ENCODE measurements around the gene MCTP1. TPM values are rescaled to one million over a fixed set of nuclear protein-coding genes. Genes with fewer than 3 reads are reported as not detected.

The MCTP1 gene
- total RNA-seq, 4 donors from 2014 or later: 11.2 to 43.6 (median 16.8) TPM

GRCh38 chr5:94690778-94691177 is 594.1 kb downstream of the MCTP1 start:
- intact Hi-C loops (cut with DNase I): no loop called here
- peaks cover 0 to 3% (median 0%) of the 10 kb centered on the region in 4 donors for H3K4me1 ChIP-seq
- H3K4me3 ChIP-seq: no peak overlapping the region
- WGBS: 65% methylated on average over 2 of the region's 2 CpGs
- H3K9me3 ChIP-seq: no peaks in the 10 kb centered on the region
- no peak overlapping the region for H3K27ac ChIP-seq (replicated peaks in 1 of 4)
- no peak for DNase-seq (ENCODE audit: extremely low spot score)
- H3K27me3 ChIP-seq: no peaks in the 10 kb centered on the region
- TF ChIP-seq POLR2AphosphoS5 (IDR thresholded peaks at IDR 0.05) (no peak), POLR2A (IDR thresholded peaks at IDR 0.05; ENCODE audit: low read depth) (no peak), EP300 (IDR thresholded peaks at IDR 0.05) (no peak)
- TF ChIP-seq, protein P1, sequence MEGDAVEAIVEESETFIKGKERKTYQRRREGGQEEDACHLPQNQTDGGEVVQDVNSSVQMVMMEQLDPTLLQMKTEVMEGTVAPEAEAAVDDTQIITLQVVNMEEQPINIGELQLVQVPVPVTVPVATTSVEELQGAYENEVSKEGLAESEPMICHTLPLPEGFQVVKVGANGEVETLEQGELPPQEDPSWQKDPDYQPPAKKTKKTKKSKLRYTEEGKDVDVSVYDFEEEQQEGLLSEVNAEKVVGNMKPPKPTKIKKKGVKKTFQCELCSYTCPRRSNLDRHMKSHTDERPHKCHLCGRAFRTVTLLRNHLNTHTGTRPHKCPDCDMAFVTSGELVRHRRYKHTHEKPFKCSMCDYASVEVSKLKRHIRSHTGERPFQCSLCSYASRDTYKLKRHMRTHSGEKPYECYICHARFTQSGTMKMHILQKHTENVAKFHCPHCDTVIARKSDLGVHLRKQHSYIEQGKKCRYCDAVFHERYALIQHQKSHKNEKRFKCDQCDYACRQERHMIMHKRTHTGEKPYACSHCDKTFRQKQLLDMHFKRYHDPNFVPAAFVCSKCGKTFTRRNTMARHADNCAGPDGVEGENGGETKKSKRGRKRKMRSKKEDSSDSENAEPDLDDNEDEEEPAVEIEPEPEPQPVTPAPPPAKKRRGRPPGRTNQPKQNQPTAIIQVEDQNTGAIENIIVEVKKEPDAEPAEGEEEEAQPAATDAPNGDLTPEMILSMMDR (IDR thresholded peaks at IDR 0.05): no peak
- H3K36me3 ChIP-seq: peaks cover 0 to 26% (median 15%) of the 10 kb centered on the region in 4 donors

DNA sequence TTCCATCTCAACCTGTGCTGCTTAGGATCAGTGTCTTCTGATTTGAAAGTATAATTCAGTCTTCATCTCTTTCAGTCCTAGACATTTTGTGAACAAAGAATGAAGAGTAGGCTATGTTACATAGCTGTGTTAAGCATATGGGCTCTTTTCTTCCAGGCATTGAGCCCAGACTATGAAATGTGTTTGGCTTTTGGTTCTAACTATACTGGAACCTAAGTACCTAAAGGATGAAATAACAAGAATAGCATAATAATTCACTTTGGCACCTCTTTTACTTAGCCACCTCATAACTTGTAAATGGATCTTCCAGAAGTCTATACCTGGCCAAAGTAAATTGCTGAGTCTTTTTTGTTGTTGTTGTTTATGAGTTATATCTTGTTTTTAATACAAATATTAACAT is 595.0 kb downstream of the MCTP1 start:
- H3K27ac ChIP-seq (replicated peaks in 1 of 4): no peak overlapping the region
- H3K27me3 ChIP-seq: no peaks in the 10 kb centered on the region
- H3K4me3 ChIP-seq: no peak overlapping the region
- H3K9me3 ChIP-seq: no peaks in the 10 kb centered on the region
- H3K4me1 ChIP-seq: peaks cover 0 to 3% (median 0%) of the 10 kb centered on the region in 4 donors
- TF ChIP-seq, protein P1 (IDR thresholded peaks at IDR 0.05): no peak
- no peak for TF ChIP-seq EP300 (IDR thresholded peaks at IDR 0.05)
- no peak for TF ChIP-seq POLR2A (IDR thresholded peaks at IDR 0.05; ENCODE audit: low read depth)
- no peak for TF ChIP-seq POLR2AphosphoS5 (IDR thresholded peaks at IDR 0.05)
- H3K36me3 ChIP-seq: peaks cover 0 to 26% (median 15%) of the 10 kb centered on the region in 4 donors
- intact Hi-C loops (cut with DNase I): no loop called here
- no peak for DNase-seq (ENCODE audit: extremely low spot score)

DNA sequence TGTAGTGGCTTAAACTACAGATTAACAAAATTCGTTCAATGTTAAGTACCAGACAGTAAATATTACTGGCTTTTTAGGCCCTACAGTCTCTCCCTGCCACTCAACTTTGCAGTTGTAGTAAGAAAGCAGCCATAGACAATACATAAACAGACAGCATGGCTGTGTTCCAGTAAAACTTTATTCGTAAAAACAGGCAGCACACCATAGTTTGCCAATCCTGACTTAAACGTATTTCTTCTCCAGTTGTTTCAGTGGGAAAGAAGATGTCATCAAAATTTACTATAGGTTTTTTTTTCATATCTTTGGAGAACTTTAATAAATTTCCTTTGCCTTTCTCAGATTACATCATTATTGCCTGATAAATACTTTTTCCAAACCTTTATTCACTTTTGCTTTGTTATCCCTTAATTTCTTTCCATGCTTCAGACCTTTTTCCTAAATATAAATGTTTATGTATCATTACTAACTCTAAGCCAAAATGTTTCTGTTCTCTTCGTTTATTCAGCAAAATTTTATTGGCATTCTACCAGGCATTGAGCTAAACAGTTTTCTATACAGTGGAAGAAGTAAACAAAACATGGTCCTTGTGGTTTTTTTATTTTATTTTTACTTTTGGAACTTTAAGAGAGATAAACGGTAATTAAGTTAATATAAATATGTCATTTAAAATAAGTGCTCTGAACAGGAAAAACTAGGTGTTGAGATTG is 601.9 kb downstream of the MCTP1 start:
- H3K36me3 ChIP-seq: peaks cover 0 to 17% (median 12%) of the 10 kb centered on the region in 4 donors

DNA sequence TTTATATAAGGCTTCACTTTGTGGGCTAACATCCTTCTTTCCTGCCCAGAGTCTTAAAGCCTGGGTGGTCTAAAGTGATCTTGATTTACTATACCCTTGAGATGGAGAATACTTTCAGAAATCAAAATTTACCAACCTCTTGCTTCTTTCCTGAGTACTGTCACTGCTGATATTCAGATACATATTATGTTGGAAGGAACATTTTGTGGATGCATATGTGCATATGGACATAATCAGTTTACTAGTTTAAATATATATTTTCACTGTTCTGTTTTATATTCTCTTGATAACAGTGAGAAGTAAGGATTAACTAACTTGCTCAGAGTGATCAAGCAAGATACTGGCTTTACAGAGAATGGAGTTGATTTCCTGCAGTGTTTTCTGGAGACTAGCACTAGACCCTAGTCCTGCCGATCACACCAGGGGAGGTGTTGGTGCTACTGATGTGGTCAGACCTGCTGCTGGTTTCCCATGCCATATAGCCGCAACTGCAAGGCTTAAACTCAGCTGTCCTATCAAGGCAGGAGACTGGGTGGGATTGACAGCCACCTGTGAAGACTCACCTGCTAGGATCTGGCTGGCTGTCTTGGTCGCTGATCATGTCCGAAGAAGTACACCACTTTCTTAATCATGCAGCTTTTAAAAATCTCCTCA is 608.8 kb downstream of the MCTP1 start:
- WGBS: 98% methylated on average over 4 of the region's 4 CpGs
- H3K36me3 ChIP-seq: peaks cover 0 to 11% (median 4%) of the 10 kb centered on the region in 4 donors
- H3K27ac ChIP-seq (replicated peaks in 1 of 4): no peak overlapping the region
- intact Hi-C loops (cut with DNase I): no loop called here
- no peak overlapping the region for H3K4me3 ChIP-seq
- H3K4me1 ChIP-seq: peaks cover 0 to 5% (median 0%) of the 10 kb centered on the region in 4 donors
- TF ChIP-seq POLR2A (IDR thresholded peaks at IDR 0.05; ENCODE audit: low read depth) (no peak), EP300 (IDR thresholded peaks at IDR 0.05) (no peak), POLR2AphosphoS5 (IDR thresholded peaks at IDR 0.05) (no peak)
- TF ChIP-seq, protein P1 (IDR thresholded peaks at IDR 0.05): no peak
- no peak for DNase-seq (ENCODE audit: extremely low spot score)
- no peaks in the 10 kb centered on the region for H3K27me3 ChIP-seq
- no peaks in the 10 kb centered on the region for H3K9me3 ChIP-seq

More for the DNA sequence above, 601.9 kb downstream of the MCTP1 start:
- H3K4me3 ChIP-seq: no peak overlapping the region
- H3K4me1 ChIP-seq: no peaks in the 10 kb centered on the region
- no peaks in the 10 kb centered on the region for H3K9me3 ChIP-seq
- H3K27ac ChIP-seq (replicated peaks in 1 of 4): no peak overlapping the region
- WGBS: 79% methylated on average over 5 of the region's 5 CpGs
- no peaks in the 10 kb centered on the region for H3K27me3 ChIP-seq
- intact Hi-C loops (cut with DNase I): no loop called here
- DNase-seq (ENCODE audit: extremely low spot score): no peak
- TF ChIP-seq POLR2A (IDR thresholded peaks at IDR 0.05; ENCODE audit: low read depth) (no peak), EP300 (IDR thresholded peaks at IDR 0.05) (no peak), POLR2AphosphoS5 (IDR thresholded peaks at IDR 0.05) (no peak)
- TF ChIP-seq, protein P1 (IDR thresholded peaks at IDR 0.05): no peak

Data from esophagus muscularis mucosa (tissue), 4 donors.